ENCODE results near the gene PCDHGA8.
"Not testable (repeated sequence)": the region's sequence is repeated elsewhere in the genome, so short reads cannot be mapped to it uniquely, and the experiment has no call there.

PCDHGA8 gene

DNA sequence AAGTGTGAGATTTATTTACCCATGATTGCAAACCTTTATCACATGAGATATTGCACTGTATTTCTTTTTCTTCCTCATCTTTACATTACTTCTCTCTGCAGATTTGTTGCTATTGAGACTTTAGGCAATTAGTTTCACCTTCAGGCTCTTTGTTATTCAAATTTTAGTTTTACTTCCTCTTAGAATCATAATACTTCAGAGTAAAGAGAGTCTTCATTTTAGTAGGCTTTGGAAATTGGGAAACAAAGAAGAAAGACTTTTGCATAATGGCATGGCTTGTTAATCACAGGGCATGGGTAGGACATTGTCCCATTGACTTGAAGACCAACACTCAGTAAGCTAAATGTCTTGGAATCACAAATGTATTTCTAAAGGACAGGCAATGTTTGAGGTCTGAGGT, 29.7 kb upstream of the PCDHGA8 start:
- Mint-ChIP-seq H3K4me1 (no peaks in the 10 kb centered on the region), H3K9me3 (peaks cover 28% of the 10 kb centered on the region), H3K27ac (no peak overlapping the region), H3K4me3 (no peak overlapping the region), H3K27me3 (peaks cover 70% of the 10 kb centered on the region), H3K36me3 (peaks cover 32% of the 10 kb centered on the region)

GRCh38 chr5:141363952-141364660, 28.3 kb upstream of the PCDHGA8 start, which contains the start of gene PCDHGA5:
Gene PCDHGA5, plus strand, starts transcription at chr5:141364162. Its CDS starts 169 bp downstream, at chr5:141364331.
- H3K36me3 Mint-ChIP-seq = peaks cover 29% of the 10 kb centered on the region
- no peaks in the 10 kb centered on the region for H3K4me1 Mint-ChIP-seq
- H3K27me3 Mint-ChIP-seq = peaks cover 71% of the 10 kb centered on the region
- H3K9me3 Mint-ChIP-seq = peaks cover 23% of the 10 kb centered on the region
- H3K27ac Mint-ChIP-seq = no peak within 1 kb of the TSS
- H3K4me3 Mint-ChIP-seq = no peak within 1 kb of the TSS

DNA sequence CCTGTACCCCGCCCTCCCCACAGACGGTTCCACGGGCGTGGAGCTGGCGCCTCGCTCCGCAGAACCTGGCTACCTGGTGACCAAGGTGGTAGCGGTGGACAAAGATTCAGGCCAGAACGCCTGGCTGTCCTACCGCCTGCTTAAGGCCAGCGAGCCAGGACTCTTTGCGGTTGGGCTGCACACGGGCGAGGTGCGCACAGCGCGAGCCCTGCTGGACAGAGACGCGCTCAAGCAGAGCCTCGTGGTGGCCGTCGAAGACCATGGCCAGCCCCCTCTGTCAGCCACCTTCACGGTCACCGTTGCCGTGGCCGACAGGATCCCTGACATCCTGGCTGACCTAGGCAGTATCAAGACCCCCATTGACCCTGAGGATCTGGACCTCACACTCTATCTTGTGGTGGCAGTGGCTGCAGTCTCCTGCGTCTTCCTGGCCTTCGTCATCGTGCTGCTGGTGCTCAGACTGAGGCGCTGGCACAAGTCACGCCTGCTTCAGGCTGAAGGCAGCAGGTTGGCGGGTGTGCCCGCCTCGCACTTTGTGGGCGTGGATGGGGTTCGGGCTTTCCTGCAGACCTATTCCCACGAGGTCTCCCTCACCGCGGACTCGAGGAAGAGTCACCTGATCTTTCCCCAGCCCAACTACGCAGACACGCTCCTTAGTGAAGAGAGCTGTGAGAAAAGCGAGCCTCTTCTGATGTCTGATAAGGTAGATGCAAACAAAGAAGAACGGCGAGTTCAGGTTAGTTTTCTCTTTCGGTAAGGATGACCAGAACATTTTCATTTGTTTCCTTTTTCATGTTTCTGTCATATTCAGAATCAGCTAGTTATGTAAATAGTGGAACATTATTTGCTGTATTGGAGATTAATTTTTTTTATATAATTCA, 26.2 kb upstream of the PCDHGA8 start:
- no peak overlapping the region for H3K4me3 Mint-ChIP-seq
- H3K9me3 Mint-ChIP-seq = peaks cover 26% of the 10 kb centered on the region
- peaks cover 26% of the 10 kb centered on the region for H3K36me3 Mint-ChIP-seq
- no peak overlapping the region for H3K27ac Mint-ChIP-seq
- peaks cover 71% of the 10 kb centered on the region for H3K27me3 Mint-ChIP-seq
- H3K4me1 Mint-ChIP-seq = peaks cover 5% of the 10 kb centered on the region

GRCh38 chr5:141369994-141370848, 22.2 kb upstream of the PCDHGA8 start, which contains the start of gene PCDHGB3:
Gene PCDHGB3, plus strand, starts transcription at chr5:141370242. Its CDS starts 153 bp downstream, at chr5:141370395.
- Mint-ChIP-seq H3K4me1 (peaks cover 5% of the 10 kb centered on the region), H3K27ac (no peak within 1 kb of the TSS), H3K27me3 (peaks cover 63% of the 10 kb centered on the region), H3K36me3 (peaks cover 16% of the 10 kb centered on the region), H3K4me3 (peak within 1 kb of the TSS; percentile 75), H3K9me3 (peaks cover 10% of the 10 kb centered on the region)

- Mint-ChIP-seq H3K9me3 (peaks cover 10% of the 10 kb centered on the region), H3K27ac (no peak overlapping the region), H3K27me3 (peaks cover 61% of the 10 kb centered on the region), H3K4me3 (no peak overlapping the region), H3K4me1 (peaks cover 5% of the 10 kb centered on the region), H3K36me3 (peaks cover 15% of the 10 kb centered on the region)
Measured at GRCh38 chr5:141371572-141372475, 20.6 kb upstream of the PCDHGA8 start.

DNA sequence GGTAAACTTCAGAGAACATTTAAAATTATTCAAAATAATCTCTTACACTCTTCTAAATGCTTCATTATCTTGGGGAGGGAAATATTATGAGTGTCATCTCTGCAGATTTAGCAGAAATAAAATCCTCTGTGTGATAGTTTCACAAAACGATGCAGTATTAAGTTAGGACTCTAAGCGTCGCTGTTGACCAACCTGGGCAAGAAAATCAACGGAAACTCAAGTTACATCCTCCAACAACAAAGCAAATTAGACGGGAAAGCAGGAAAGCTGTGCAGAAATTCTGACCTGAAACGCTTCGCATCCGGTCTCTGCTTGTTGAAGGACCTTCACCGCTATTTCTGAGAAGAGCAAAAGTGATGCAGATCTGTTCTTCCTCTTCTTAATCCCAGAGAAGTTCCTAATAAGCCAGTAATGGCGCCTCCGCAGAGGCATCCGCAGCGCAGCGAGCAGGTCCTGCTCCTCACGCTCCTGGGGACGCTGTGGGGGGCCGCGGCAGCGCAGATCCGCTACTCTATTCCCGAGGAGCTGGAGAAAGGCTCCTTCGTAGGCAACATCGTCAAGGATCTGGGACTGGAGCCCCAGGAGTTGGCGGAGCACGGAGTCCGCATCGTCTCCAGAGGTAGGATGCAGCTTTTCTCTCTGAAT, 18.6 kb upstream of the PCDHGA8 start, which contains the start of gene PCDHGA6:
TSS of gene PCDHGA6 (plus strand) at position 219 of the 645 bp plus-strand sequence. CDS start at position 412, 193 bp downstream.
- H3K4me1 Mint-ChIP-seq = peaks cover 5% of the 10 kb centered on the region
- H3K9me3 Mint-ChIP-seq = peaks cover 13% of the 10 kb centered on the region
- peaks cover 16% of the 10 kb centered on the region for H3K36me3 Mint-ChIP-seq
- no peak within 1 kb of the TSS for H3K4me3 Mint-ChIP-seq
- H3K27ac Mint-ChIP-seq = no peak within 1 kb of the TSS
- peaks cover 54% of the 10 kb centered on the region for H3K27me3 Mint-ChIP-seq

DNA sequence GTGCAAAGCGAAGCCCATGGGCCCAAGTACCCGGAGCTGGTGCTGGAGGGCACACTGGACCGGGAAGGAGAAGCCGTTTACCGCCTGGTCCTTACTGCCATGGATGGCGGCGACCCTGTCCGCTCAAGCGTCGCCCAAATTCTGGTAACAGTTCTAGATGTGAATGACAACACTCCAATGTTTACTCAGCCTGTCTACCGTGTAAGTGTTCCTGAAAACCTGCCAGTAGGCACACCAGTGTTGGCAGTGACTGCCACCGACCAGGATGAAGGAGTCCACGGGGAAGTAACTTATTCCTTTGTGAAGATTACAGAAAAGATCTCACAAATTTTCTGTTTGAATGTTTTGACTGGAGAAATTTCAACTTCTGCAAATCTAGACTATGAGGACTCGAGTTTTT, 17.8 kb upstream of the PCDHGA8 start:
- Mint-ChIP-seq H3K27ac (no peak overlapping the region), H3K4me1 (peaks cover 5% of the 10 kb centered on the region), H3K36me3 (peaks cover 16% of the 10 kb centered on the region), H3K4me3 (no peak overlapping the region), H3K9me3 (peaks cover 13% of the 10 kb centered on the region), H3K27me3 (peaks cover 51% of the 10 kb centered on the region)

GRCh38 chr5:141375444-141376155, 16.8 kb upstream of the PCDHGA8 start:
- Mint-ChIP-seq H3K9me3 (peaks cover 13% of the 10 kb centered on the region), H3K27me3 (peaks cover 50% of the 10 kb centered on the region), H3K36me3 (peaks cover 14% of the 10 kb centered on the region)
- not testable (repeated sequence) for H3K27ac Mint-ChIP-seq, H3K4me3 Mint-ChIP-seq, H3K4me1 Mint-ChIP-seq

DNA sequence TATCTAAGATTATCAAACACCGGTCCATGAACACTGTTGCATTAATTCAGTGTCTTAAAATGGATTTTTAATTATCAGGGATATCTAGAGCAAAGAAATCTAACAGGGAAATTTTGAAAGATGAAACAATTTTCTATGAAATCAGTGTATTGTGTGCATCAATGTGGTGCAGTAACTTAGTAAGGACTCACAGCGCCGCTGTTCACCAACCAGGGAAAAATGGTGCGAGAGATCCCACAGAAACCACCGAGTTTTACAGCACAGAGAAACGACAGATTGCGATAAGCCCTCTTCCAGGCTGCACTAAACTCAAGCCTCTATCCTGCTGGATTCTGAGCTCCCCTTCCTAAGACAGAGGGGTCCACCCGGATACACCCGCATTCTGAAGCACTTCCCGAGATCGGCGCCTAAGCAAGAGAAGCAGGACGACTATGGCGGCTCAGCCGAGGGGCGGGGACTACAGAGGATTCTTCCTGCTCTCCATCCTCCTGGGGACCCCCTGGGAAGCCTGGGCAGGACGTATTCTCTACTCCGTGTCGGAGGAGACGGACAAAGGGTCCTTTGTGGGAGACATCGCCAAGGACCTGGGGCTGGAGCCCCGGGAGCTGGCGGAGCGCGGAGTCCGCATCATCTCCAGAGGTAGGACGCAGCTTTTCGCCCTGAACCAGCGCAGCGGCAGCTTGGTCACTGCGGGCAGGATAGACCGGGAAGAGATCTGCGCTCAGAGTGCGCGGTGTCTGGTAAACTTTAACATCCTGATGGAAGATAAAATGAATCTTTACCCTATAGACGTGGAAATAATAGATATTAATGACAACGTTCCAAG, 9.8 kb upstream of the PCDHGA8 start, which contains the start of gene PCDHGA7:
TSS of gene PCDHGA7 (plus strand) at position 274 of the 826 bp plus-strand sequence. CDS start at position 432, 158 bp downstream.
- H3K9me3 Mint-ChIP-seq = peaks cover 21% of the 10 kb centered on the region
- peak within 1 kb of the TSS; percentile 70 for H3K4me3 Mint-ChIP-seq
- no peaks in the 10 kb centered on the region for H3K4me1 Mint-ChIP-seq
- H3K27ac Mint-ChIP-seq = no peak within 1 kb of the TSS
- H3K27me3 Mint-ChIP-seq = peaks cover 59% of the 10 kb centered on the region
- peaks cover 18% of the 10 kb centered on the region for H3K36me3 Mint-ChIP-seq

GRCh38 chr5:141383345-141383744, 9.1 kb upstream of the PCDHGA8 start:
- peaks cover 22% of the 10 kb centered on the region for H3K9me3 Mint-ChIP-seq
- H3K27ac Mint-ChIP-seq = no peak overlapping the region
- peaks cover 19% of the 10 kb centered on the region for H3K36me3 Mint-ChIP-seq
- H3K4me3 Mint-ChIP-seq = peak overlapping the region; percentile 70
- H3K27me3 Mint-ChIP-seq = peaks cover 61% of the 10 kb centered on the region
- peaks cover under 1% of the 10 kb centered on the region for H3K4me1 Mint-ChIP-seq

DNA sequence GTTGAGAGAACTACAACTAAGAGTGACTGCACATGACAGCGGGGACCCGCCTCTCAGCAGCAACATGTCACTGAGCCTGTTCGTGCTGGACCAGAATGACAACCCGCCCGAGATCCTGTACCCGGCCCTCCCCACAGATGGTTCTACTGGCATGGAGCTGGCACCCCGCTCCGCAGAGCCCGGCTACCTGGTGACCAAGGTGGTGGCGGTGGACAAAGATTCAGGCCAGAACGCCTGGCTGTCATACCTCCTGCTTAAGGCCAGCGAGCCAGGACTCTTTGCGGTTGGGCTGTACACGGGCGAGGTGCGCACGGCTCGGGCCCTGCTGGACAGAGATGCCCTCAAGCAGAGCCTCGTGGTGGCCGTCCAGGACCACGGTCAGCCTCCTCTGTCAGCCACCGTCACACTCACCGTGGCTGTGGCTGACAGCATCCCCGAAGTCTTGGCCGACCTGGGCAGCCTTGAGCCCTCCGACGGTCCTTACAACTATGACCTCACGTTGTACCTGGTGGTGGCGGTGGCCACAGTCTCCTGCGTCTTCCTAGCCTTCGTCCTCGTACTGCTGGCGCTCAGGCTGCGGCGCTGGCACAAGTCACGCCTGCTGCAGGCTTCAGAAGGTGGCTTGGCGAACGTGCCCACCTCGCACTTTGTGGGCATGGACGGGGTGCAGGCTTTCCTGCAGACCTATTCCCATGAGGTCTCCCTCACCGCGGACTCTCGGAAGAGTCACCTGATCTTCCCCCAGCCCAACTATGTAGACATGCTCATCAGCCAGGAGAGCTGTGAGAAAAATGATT, 7.8 kb upstream of the PCDHGA8 start:
- Mint-ChIP-seq H3K27ac (no peak overlapping the region), H3K27me3 (peaks cover 63% of the 10 kb centered on the region), H3K4me3 (no peak overlapping the region), H3K9me3 (peaks cover 31% of the 10 kb centered on the region), H3K36me3 (peaks cover 23% of the 10 kb centered on the region), H3K4me1 (peaks cover 3% of the 10 kb centered on the region)

Measured in activated naive CD4-positive, alpha-beta T cell treated with anti-CD3 and anti-CD28 coated beads, Interleukin-2, amount 50 U/mL, for 24 hours (primary cell).